Transverse colon (tissue), 4 donors: ENCODE measurements around the gene PHRF1. TPM values are rescaled to one million over a fixed set of nuclear protein-coding genes. Genes with fewer than 3 reads are reported as not detected.
"Not testable (repeated sequence)": the region's sequence is repeated elsewhere in the genome, so short reads cannot be mapped to it uniquely, and the experiment has no call there.

Experiments
- DNase-seq: peaks from one replicate; pipeline ENCODE4 v3.0.0-alpha.2; 2019
- H3K27ac ChIP-seq, 4 donors: fragments of 200-600 bp; sonication (generic); 2 replicates each; pipeline ENCODE4 v1.5.1; 2016 to 2018; ENCODE audit warnings: inconsistent platforms in 4 of 4
- H3K27me3 ChIP-seq: fragments of 200-600 bp; sonication (generic); 2 replicates; pipeline ENCODE4 v1.5.1; 2017; ENCODE audit warnings: inconsistent platforms
- H3K36me3 ChIP-seq, 4 donors: fragments of 200-600 bp; sonication (generic); 2 replicates each; pipeline ENCODE4 v1.5.1; 2017 to 2019; ENCODE audit warnings: inconsistent platforms in 4 of 4
- H3K4me1 ChIP-seq, 4 donors: fragments of 200-600 bp; sonication (generic); 2 replicates each; pipeline ENCODE4 v1.5.1; 2017 to 2020; ENCODE audit warnings: inconsistent platforms in 4 of 4
- H3K4me3 ChIP-seq, 4 donors: fragments of 200-600 bp; sonication (generic); 1 replicate in 1 of 4; 2 replicates in 3 of 4; pipeline versions ENCODE4 v1.5.1 to v1.6.1; 2017 to 2019; ENCODE audit warnings: inconsistent platforms in 4 of 4
- H3K9me3 ChIP-seq, 2 donors: fragments of 200-600 bp; sonication (generic); 2 replicates each; pipeline ENCODE4 v1.5.1; 2017 to 2019; ENCODE audit warnings: inconsistent platforms in 2 of 2
- EP300 ChIP-seq: sonication (generic); formaldehyde crosslinking; IDR thresholded peaks from one replicate; pipeline ENCODE4 v1.6.1; 2017; ENCODE audit warnings: antibody characterized with exemption, low read depth
- POLR2A ChIP-seq: fragments of 450-650 bp; IDR thresholded peaks from one replicate; pipeline ENCODE4 v1.6.1; 2016; ENCODE audit warnings: antibody characterized with exemption, mild to moderate bottlenecking, moderate library complexity
- POLR2AphosphoS5 ChIP-seq, 3 donors: sonication (generic); formaldehyde crosslinking; IDR thresholded peaks; one replicate each; pipeline ENCODE4 v1.6.1; 2016; ENCODE audit warnings: antibody characterized with exemption in 3 of 3
- WGBS, 2 donors: methylation state at CpG; one replicate each; pipeline ENCODE4 v1.1.5; 2018; ENCODE audit warnings: low coverage in 1 of 2; 5-methylcytosine and 5-hydroxymethylcytosine counted together
- in situ Hi-C, 4 donors: fragments of 200-750 bp; cut with MboI; loops; one replicate each; pipeline versions ENCODE4 v1.15.0 to v1.15.1; 2017; ENCODE audit warnings: low sequenced_read_pairs in 3 of 4, low pct_ligation_motif_present in 1 of 4, low pct_unique_long_range_greater_than_20kb in 1 of 4
- intact Hi-C: fragments of 100-400 bp; cut with DNase I; formaldehyde crosslinking; loops from one replicate; pipeline ENCODE4 v1.15.1; 2023; ENCODE audit warnings: low total_unique reads
- total RNA-seq, 4 donors: library from RNA; depleted of rRNA; stranded (reverse); fragments of >200 nt; gene quantifications; one replicate each; pipeline ENCODE4 v1.1.0, GENCODE V29; 2016
- TF ChIP-seq, protein P1 (sequence below), 5 experiments: fragments of 200-600 bp in 3 of 5; fragments of 450-650 bp in 2 of 5; sonication (generic) in 3 of 5; IDR thresholded peaks; 1 replicate in 2 of 5; 2 replicates in 3 of 5; pipeline ENCODE4 v1.5.1; 2016 to 2017; ENCODE audit warnings: antibody characterized with exemption in 5 of 5, inconsistent platforms in 3 of 5, mild to moderate bottlenecking in 2 of 5, moderate library complexity in 1 of 5

Gene PHRF1
- total RNA-seq, 4 donors from 2014 or later, result 28.4 to 60.6 (median 43.2) TPM

DNA sequence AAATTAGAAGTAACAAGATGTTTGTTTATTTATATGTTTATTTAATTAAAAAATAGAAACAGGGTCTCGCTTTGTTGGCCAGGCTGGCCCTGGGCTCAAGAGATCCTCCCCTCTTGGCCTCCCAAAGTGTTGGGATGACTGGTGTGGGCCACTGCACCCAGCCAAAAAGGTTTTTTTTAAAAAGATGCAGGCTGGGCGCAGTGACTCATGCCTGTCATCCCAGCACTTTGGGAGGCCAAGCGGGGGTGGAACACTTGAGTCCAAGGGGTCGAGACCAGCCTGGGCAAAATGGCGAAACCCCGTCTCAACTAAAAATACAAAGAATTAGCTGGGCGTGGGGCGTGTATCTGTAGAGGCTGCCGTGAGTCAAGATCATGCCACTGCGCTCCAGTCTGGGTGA, 74.2 kb downstream of the PHRF1 start:
- TF ChIP-seq POLR2AphosphoS5 (IDR thresholded peaks at IDR 0.05), result no peak
- TF ChIP-seq, protein P1, sequence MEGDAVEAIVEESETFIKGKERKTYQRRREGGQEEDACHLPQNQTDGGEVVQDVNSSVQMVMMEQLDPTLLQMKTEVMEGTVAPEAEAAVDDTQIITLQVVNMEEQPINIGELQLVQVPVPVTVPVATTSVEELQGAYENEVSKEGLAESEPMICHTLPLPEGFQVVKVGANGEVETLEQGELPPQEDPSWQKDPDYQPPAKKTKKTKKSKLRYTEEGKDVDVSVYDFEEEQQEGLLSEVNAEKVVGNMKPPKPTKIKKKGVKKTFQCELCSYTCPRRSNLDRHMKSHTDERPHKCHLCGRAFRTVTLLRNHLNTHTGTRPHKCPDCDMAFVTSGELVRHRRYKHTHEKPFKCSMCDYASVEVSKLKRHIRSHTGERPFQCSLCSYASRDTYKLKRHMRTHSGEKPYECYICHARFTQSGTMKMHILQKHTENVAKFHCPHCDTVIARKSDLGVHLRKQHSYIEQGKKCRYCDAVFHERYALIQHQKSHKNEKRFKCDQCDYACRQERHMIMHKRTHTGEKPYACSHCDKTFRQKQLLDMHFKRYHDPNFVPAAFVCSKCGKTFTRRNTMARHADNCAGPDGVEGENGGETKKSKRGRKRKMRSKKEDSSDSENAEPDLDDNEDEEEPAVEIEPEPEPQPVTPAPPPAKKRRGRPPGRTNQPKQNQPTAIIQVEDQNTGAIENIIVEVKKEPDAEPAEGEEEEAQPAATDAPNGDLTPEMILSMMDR (IDR thresholded peaks at IDR 0.05), result no peak
- no peak for TF ChIP-seq EP300
- no peak for TF ChIP-seq POLR2A
- H3K4me3 ChIP-seq, result no peak overlapping the region
- H3K36me3 ChIP-seq, result peaks cover 0 to 2% (median 0%) of the 10 kb centered on the region in 4 donors
- intact Hi-C loops (no loop called here), in situ Hi-C loops (no loop called here)
- DNase-seq, result no peak
- H3K4me1 ChIP-seq, result peaks cover 0 to 10% (median 5%) of the 10 kb centered on the region in 4 donors
- no peaks in the 10 kb centered on the region for H3K27me3 ChIP-seq
- no peak overlapping the region for H3K27ac ChIP-seq
- no peaks in the 10 kb centered on the region for H3K9me3 ChIP-seq
- WGBS, 2 donors, result 89 to 91% methylated on average over 4 to 10 of the region's 10 CpGs

DNA sequence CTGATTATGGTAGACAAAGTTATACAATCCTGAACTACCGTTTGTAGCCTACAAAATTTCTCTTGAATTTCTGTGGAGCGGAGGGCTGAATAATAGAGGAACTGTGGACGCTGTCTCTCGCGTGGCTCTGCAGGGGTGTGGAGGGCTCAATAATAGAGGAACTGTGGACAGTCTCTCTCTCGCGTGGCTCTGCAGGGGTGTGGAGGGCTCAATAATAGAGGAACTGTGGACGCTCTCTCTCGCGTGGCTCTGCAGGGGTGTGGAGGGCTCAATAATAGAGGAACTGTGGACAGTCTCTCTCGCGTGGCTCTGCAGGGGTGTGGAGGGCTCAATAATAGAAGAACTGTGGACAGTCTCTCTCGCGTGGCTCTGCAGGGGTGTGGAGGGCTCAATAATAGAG, 76.9 kb downstream of the PHRF1 start:
- DNase-seq, H3K27me3 ChIP-seq, H3K36me3 ChIP-seq, intact Hi-C loops, in situ Hi-C loops, H3K9me3 ChIP-seq, H3K4me3 ChIP-seq, H3K27ac ChIP-seq: not testable (repeated sequence)
- peaks cover 0 to 17% (median 7%) of the 10 kb centered on the region in 4 donors for H3K4me1 ChIP-seq
- WGBS, 2 donors, result 89 to 100% methylated on average over 2 to 14 of the region's 14 CpGs

DNA sequence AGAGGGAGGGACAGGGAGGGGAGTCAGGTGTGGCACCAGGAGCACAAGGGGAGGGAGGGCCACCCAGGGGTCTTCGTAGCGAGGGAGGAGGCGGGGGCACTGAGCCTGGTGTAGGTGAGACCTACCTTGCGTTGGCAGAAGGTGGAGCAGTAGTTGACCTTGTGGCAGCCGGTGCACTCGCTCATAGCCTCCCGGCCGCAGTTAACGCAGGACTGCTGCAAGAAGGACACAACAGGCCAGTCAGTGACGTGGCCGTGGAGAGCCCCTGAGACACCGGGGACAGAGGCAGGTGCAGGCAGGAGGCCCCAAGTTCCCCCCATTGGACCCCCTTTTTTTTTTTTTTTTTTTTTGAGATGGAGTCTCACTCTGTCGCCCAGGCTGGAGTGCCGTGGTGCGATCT, 77.6 kb downstream of the PHRF1 start:
- WGBS, 2 donors, result 80 to 87% methylated on average over 1 to 15 of the region's 15 CpGs
- intact Hi-C loops, result no loop called here
- no peak overlapping the region for H3K4me3 ChIP-seq
- peaks cover 0 to 2% (median 0%) of the 10 kb centered on the region in 4 donors for H3K36me3 ChIP-seq
- no peak for DNase-seq
- no peaks in the 10 kb centered on the region for H3K27me3 ChIP-seq
- in situ Hi-C loops, result no loop called here
- H3K9me3 ChIP-seq, result no peaks in the 10 kb centered on the region
- H3K4me1 ChIP-seq, result peaks cover 0 to 17% (median 7%) of the 10 kb centered on the region in 4 donors
- TF ChIP-seq, protein P1 (IDR thresholded peaks at IDR 0.05), result no peak
- TF ChIP-seq POLR2A (no peak), EP300 (no peak)
- no peak overlapping the region for H3K27ac ChIP-seq

DNA sequence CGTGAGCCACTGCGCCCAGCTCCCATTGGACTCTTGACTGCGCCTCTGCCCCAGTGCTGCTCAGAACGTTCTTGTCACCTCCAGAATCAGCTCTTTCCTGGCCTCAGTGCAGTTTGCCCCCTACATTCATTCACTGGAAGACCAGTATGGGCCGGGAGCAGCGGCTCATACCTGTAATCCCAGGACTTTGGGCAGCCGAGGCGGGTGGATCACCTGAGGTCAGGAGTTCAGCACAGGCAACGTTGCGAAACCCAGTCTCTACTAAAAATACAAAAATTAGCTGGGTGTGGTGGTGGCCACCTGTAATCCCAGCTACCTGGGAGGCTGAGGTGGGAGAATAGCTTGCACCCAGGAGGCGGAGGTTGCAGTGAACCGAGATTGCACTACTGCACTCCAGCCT, 78.2 kb downstream of the PHRF1 start:
- H3K27me3 ChIP-seq, intact Hi-C loops, H3K36me3 ChIP-seq, H3K4me3 ChIP-seq, H3K27ac ChIP-seq, DNase-seq, in situ Hi-C loops, H3K9me3 ChIP-seq: not testable (repeated sequence)
- WGBS, 2 donors, result 89 to 100% methylated on average over 2 to 12 of the region's 12 CpGs
- H3K4me1 ChIP-seq, result peaks cover 0 to 17% (median 7%) of the 10 kb centered on the region in 4 donors

DNA sequence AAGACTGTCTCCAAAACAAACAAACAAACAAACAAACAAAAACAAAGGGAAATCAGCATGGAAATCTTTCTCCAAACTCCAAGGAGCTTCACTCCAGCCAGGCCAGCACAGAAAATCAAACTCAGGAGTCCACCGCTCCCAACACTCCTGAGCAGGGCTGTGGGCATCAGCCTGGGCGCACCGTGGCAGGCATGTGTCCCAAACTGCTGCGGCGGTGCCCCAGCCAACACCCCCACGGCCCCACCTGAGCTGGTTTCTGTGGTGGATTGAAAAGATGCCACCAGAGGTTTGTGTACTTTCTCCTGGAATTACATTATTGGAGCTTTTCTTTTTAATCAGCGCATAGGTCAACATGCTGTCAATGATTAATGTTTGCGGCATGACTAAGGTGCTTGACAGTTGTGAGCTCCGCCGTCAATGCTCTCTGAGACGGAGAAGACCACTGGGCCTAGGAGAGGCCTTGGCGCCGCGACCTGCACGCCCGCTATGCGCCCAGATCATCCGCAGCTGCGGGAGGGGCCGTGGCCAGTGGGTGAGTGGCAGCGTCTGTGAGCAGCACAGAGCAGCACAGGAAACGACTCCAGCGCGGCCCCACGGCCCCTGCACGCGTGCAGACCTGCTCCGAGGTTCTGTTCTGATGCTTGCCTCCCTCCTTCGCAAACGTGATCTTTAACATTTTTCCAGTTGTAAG, 78.9 kb downstream of the PHRF1 start:
- TF ChIP-seq, protein P1 (IDR thresholded peaks at IDR 0.05), result no peak
- TF ChIP-seq POLR2AphosphoS5 (IDR thresholded peaks at IDR 0.05) (no peak), EP300 (no peak), POLR2A (no peak)
- in situ Hi-C loops (no loop called here), intact Hi-C loops (no loop called here)
- Histone ChIP-seq H3K36me3 (peaks cover 0 to 2% (median 0%) of the 10 kb centered on the region in 4 donors), H3K4me1 (peaks cover 0 to 17% (median 7%) of the 10 kb centered on the region in 4 donors), H3K9me3 (no peaks in the 10 kb centered on the region), H3K4me3 (no peak overlapping the region), H3K27me3 (no peaks in the 10 kb centered on the region), H3K27ac (no peak overlapping the region)
- WGBS, 2 donors, result 60 to 77% methylated on average over 2 to 30 of the region's 30 CpGs
- no peak for DNase-seq
